HepG2 (cell line): ENCODE results near the gene RRBP1. TPM values are rescaled to one million over a fixed set of nuclear protein-coding genes. Genes with fewer than 3 reads are reported as not detected.

Source experiments
- ATAC-seq: fragments of 200-7000 bp; cut with Tn5 transposase; 3 replicates; pipeline ENCODE4 v1.9.1; 2020; ENCODE audit warnings: mild to moderate bottlenecking, moderate library complexity
- BruUV-seq: library from RNA; stranded (reverse); fragments of 400-500 nt; replicated peaks from 2 replicates; lab custom pipeline; 2021; lab: Mats Ljungman, UMichigan
- CTCF ChIA-PET: fragments of 300-600 bp; formaldehyde crosslinking; extraction: SDS; loops from one replicate; lab custom pipeline; 2021; ENCODE audit warnings: low total read pairs, inconsistent platforms, low intra/inter-chr PET ratio; lab: Yijun Ruan, JAX
- POLR2A ChIA-PET: fragments of 350-600 bp; sonication (Branson Sonifier 250); formaldehyde crosslinking; loops from one replicate; lab custom pipeline; 2020; ENCODE audit warnings: antibody characterized with exemption, inconsistent platforms; lab: Yijun Ruan, JAX
- DNase-seq: peaks from one replicate; pipeline ENCODE4 v3.0.0-alpha.2; 2015; ENCODE audit warnings: low spot score
- FAIRE-seq: peaks from 3 replicates; lab custom pipeline; 2011; peaks lifted over from hg19 to GRCh38; lab: Jason Lieb, UNC
- H2AFZ ChIP-seq: one replicate; pipeline ENCODE4 v1.6.1; 2011; ENCODE audit warnings: low read length, inconsistent platforms
- H3K27ac ChIP-seq: fragments of 300-600 bp; 3 replicates; pipeline ENCODE4 v1.8.0; 2011; ENCODE audit warnings: mixed run types, mild to moderate bottlenecking, mixed read lengths, low read length, inconsistent platforms; ENCODE audit not compliant: insufficient read depth; ENCODE audit errors: extremely low read length
- H3K27me3 ChIP-seq, 2 experiments: fragments of 200-600 bp in 1 of 2; 2 replicates in 1 of 2; 3 replicates in 1 of 2; pipeline versions ENCODE4 v1.6.0 to v1.8.0; 2011; ENCODE audit warnings: low read length in 2 of 2, mild to moderate bottlenecking in 2 of 2, moderate library complexity in 2 of 2, inconsistent platforms in 1 of 2; ENCODE audit not compliant: insufficient read depth in 2 of 2, control insufficient read depth in 1 of 2
- H3K36me3 ChIP-seq, 2 experiments: fragments of 200-600 bp in 1 of 2; replicated peaks in 1 of 2; 2 replicates in 1 of 2; 3 replicates in 1 of 2; pipeline versions ENCODE4 v1.5.1 to v1.8.0; 2011; ENCODE audit warnings: low read length in 2 of 2, inconsistent platforms in 1 of 2; ENCODE audit not compliant: insufficient read depth in 2 of 2, control insufficient read depth in 1 of 2
- H3K4me1 ChIP-seq: 2 replicates; pipeline ENCODE4 v1.5.1; 2012; ENCODE audit warnings: low read length, inconsistent platforms; ENCODE audit not compliant: insufficient read depth
- H3K4me2 ChIP-seq: 2 replicates; pipeline ENCODE4 v1.6.0; 2011; ENCODE audit warnings: low read depth, low read length, inconsistent platforms
- H3K4me3 ChIP-seq, 3 experiments: fragments of 200-600 bp in 1 of 3; sonication (generic), shearing (Covaris generic) in 1 of 3; replicated peaks in 1 of 3; 2 replicates each; pipeline ENCODE4 v1.5.1; 2011 to 2016; ENCODE audit warnings: low read length in 3 of 3, inconsistent platforms in 2 of 3, low read depth in 2 of 3, mild to moderate bottlenecking in 2 of 3, control low read depth in 1 of 3, mixed read lengths in 1 of 3; ENCODE audit not compliant: insufficient read depth in 1 of 3
- H3K79me2 ChIP-seq: one replicate; pipeline ENCODE4 v1.6.1; 2011; ENCODE audit warnings: low read length, inconsistent platforms; ENCODE audit not compliant: insufficient read depth
- H3K9ac ChIP-seq: 2 replicates; pipeline ENCODE4 v1.6.0; 2011; ENCODE audit warnings: mild to moderate bottlenecking, low read depth, low read length, inconsistent platforms; ENCODE audit not compliant: insufficient read depth
- H3K9me3 ChIP-seq: 2 replicates; pipeline ENCODE4 v1.5.1; 2012; ENCODE audit warnings: mild to moderate bottlenecking, low read length
- H4K20me1 ChIP-seq: 2 replicates; pipeline ENCODE4 v1.6.0; 2011; ENCODE audit warnings: inconsistent platforms, mild to moderate bottlenecking, low read length, moderate library complexity; ENCODE audit not compliant: insufficient read depth
- CBX2 ChIP-seq, 2 experiments: fragments of 200-600 bp in 1 of 2; sonication (generic); formaldehyde crosslinking in 1 of 2; IDR thresholded peaks; 2 replicates each; pipeline versions ENCODE4 v1.7.0 to v1.8.1; 2018 to 2022; ENCODE audit warnings: low read depth in 2 of 2, low read length in 1 of 2, mild to moderate bottlenecking in 1 of 2, missing genetic modification reagents in 1 of 2
- GZF1 ChIP-seq: sonication (generic); formaldehyde crosslinking; IDR thresholded peaks from 2 replicates; pipeline ENCODE4 v1.5.1; 2020; ENCODE audit warnings: mild to moderate bottlenecking, missing genetic modification reagents
- HNF1A ChIP-seq, 2 experiments: sonication (generic) in 1 of 2; formaldehyde crosslinking in 1 of 2; IDR thresholded peaks; 2 replicates each; pipeline versions ENCODE4 v1.4.0 to v1.6.1; 2016 to 2020; ENCODE audit warnings: borderline replicate concordance in 1 of 2, low read depth in 1 of 2, mild to moderate bottlenecking in 1 of 2, missing genetic modification reagents in 1 of 2
- KAT2B ChIP-seq: fragments of 150-350 bp; IDR thresholded peaks from 2 replicates; pipeline ENCODE4 v1.6.1; 2014; ENCODE audit warnings: low read depth, low read length, borderline replicate concordance
- KDM2A ChIP-seq: sonication (generic); formaldehyde crosslinking; IDR thresholded peaks from 2 replicates; pipeline ENCODE4 v1.4.0; 2020; ENCODE audit warnings: low read depth, missing genetic modification reagents, borderline replicate concordance
- MXD1 ChIP-seq: sonication (generic); formaldehyde crosslinking; IDR thresholded peaks from 2 replicates; pipeline ENCODE4 v1.4.0; 2020; ENCODE audit warnings: mild to moderate bottlenecking, missing genetic modification reagents
- NRL ChIP-seq: sonication (generic); formaldehyde crosslinking; IDR thresholded peaks from 2 replicates; pipeline ENCODE4 v1.5.0; 2020; ENCODE audit warnings: missing genetic modification reagents, mild to moderate bottlenecking, moderate library complexity, borderline replicate concordance
- REPIN1 ChIP-seq: sonication (generic); formaldehyde crosslinking; IDR thresholded peaks from 2 replicates; pipeline ENCODE4 v1.8.0; 2022; ENCODE audit warnings: missing genetic modification reagents, low read depth, mild to moderate bottlenecking, borderline replicate concordance
- ZGPAT ChIP-seq: IDR thresholded peaks from 2 replicates; pipeline ENCODE4 v1.6.1; 2016; ENCODE audit warnings: mild to moderate bottlenecking
- ZSCAN31 ChIP-seq: sonication (generic); formaldehyde crosslinking; IDR thresholded peaks from 2 replicates; pipeline ENCODE4 v1.5.0; 2020; ENCODE audit warnings: low read depth, mild to moderate bottlenecking, missing genetic modification reagents
- WGBS: methylation state at CpG from one replicate; pipeline ENCODE4 v1.1.6; 2017; ENCODE audit warnings: low lambda C conversion rate; 5-methylcytosine and 5-hydroxymethylcytosine counted together
- in situ Hi-C: cut with HindIII; loops from 2 replicates; pipeline ENCODE4 v1.10.0; 2017; ENCODE audit warnings: low pct_unique_long_range_greater_than_20kb; ENCODE audit not compliant: extremely low pct_ligation_motif_present
- intact Hi-C: fragments of 100-400 bp; cut with micrococcal nuclease; formaldehyde crosslinking; loops from one replicate; pipeline ENCODE4 v1.10.0; 2022; ENCODE audit not compliant: unreplicated experiment
- polyA plus RNA-seq, 8 experiments: library from polyadenylated mRNA; depleted of rRNA in 3 of 8; stranded (reverse) in 7 of 8; unstranded in 1 of 8; fragments of >200 nt; fragmentation: Illumina TruSeq in 4 of 8; extraction: Trizol in 4 of 8; gene quantifications; 2 replicates each; pipeline versions ENCODE4 v1.2.1 to v1.2.3, GENCODE V29; 2011 to 2016; ENCODE audit warnings: low read depth in 4 of 8, missing spikeins in 1 of 8, mixed read lengths in 1 of 8; ENCODE audit not compliant: insufficient read depth in 1 of 8
- total RNA-seq, 5 experiments: library from RNA; depleted of rRNA; stranded (reverse); fragments of >200 nt; fragmentation: Illumina TruSeq; extraction: Trizol; gene quantifications; 2 replicates each; pipeline ENCODE4 v1.2.3, GENCODE V29; 2016; ENCODE audit warnings: low read depth in 1 of 5
- TF ChIP-seq, protein P1 (sequence below): sonication (generic); formaldehyde crosslinking; IDR thresholded peaks from 2 replicates; pipeline ENCODE4 v1.5.1; 2020; ENCODE audit warnings: mild to moderate bottlenecking, moderate library complexity, missing genetic modification reagents

RRBP1 gene
- total and polyA plus RNA-seq, 2 of the 13 experiments (the other 11 are each of a cell fraction or from before 2014, with no cell fraction given) = 150 to 222 TPM

- TF ChIP-seq, protein P1, sequence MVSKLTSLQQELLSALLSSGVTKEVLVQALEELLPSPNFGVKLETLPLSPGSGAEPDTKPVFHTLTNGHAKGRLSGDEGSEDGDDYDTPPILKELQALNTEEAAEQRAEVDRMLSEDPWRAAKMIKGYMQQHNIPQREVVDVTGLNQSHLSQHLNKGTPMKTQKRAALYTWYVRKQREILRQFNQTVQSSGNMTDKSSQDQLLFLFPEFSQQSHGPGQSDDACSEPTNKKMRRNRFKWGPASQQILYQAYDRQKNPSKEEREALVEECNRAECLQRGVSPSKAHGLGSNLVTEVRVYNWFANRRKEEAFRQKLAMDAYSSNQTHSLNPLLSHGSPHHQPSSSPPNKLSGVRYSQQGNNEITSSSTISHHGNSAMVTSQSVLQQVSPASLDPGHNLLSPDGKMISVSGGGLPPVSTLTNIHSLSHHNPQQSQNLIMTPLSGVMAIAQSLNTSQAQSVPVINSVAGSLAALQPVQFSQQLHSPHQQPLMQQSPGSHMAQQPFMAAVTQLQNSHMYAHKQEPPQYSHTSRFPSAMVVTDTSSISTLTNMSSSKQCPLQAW (CRISPR knock-in tag) = 0 out of 2 replicates have a peak, but pooled peaks have one; percentile 18
Observed at GRCh38 chr20:17712201-17712600, 30.2 kb upstream of the RRBP1 start (continued).

- intact Hi-C loops (no loop called here), in situ Hi-C loops (no loop called here)
- H2AFZ ChIP-seq = no peak overlapping the region
- TF ChIP-seq CBX2 (IDR thresholded peaks at IDR 0.05; ENCODE audit: low read depth, low read length) (peak; percentile 15; the same call in 1 of the 2 replicates), CBX2 (CRISPR knock-in tag; IDR thresholded peaks at IDR 0.05; ENCODE audit: low read depth) (no peak), ZGPAT (CRISPR knock-in tag) (0 out of 2 replicates have a peak, but pooled peaks have one; percentile 3), HNF1A (IDR thresholded peaks at IDR 0.05; ENCODE audit: low read depth) (no peak), HNF1A (CRISPR knock-in tag; IDR thresholded peaks at IDR 0.05; ENCODE audit: borderline replicate concordance) (0 out of 2 replicates have a peak, but pooled peaks have one; percentile 0), GZF1 (CRISPR knock-in tag) (no peak), NRL (CRISPR knock-in tag) (peak; percentile 41; the same call in 1 of the 2 replicates), KAT2B (0 out of 2 replicates have a peak, but pooled peaks have one; percentile 2), KDM2A (CRISPR knock-in tag) (0 out of 2 replicates have a peak, but pooled peaks have one; percentile 3), MXD1 (0 out of 2 replicates have a peak, but pooled peaks have one; percentile 11), ZSCAN31 (CRISPR knock-in tag) (no peak), REPIN1 (CRISPR knock-in tag) (0 out of 2 replicates have a peak, but pooled peaks have one; percentile 14)
- 19% methylated on average over 5 of the region's 5 CpGs for WGBS
- peak overlapping the region; percentile 10 for H3K27ac ChIP-seq
- no TSS peak for BruUV-seq
- ATAC-seq (peak; percentile 10), FAIRE-seq (no peak), DNase-seq (no peak)
- no peaks in the 10 kb centered on the region for H3K79me2 ChIP-seq
- no peaks in the 10 kb centered on the region for H3K9me3 ChIP-seq
- H3K27me3 ChIP-seq = peaks cover 2 to 25% of the 10 kb centered on the region in 2 experiments; a peak in 4 of 5 replicates
- H4K20me1 ChIP-seq = no peaks in the 10 kb centered on the region
- peaks cover 80% of the 10 kb centered on the region for H3K4me1 ChIP-seq
- 0 out of 2 replicates have a peak overlapping the region, but pooled peaks have one; percentile 9 for H3K9ac ChIP-seq
- H3K4me3 ChIP-seq = peak overlapping the region in 2 of 3 experiments; percentile 36 to 70; a peak in 2 of 6 replicates
- peak overlapping the region; percentile 96 for H3K4me2 ChIP-seq
- H3K36me3 ChIP-seq = no peaks in the 10 kb centered on the region
- CTCF ChIA-PET = interaction anchor here (1.5 kb wide), 1 partner anchor 10 kb away, joined by 4 read pairs; no protein-coding TSS in a partner anchor
- POLR2A ChIA-PET = interaction anchor here (0.8 to 6.7 kb wide), 6 partner anchors 11 to 163 kb away, joined by 3 to 126 read pairs (median 18); partner anchors contain the start of gene RRBP1
Observed at GRCh38 chr20:17711267-17711627, 29.2 kb upstream of the RRBP1 start.
